Heart right ventricle (tissue), 16 donors: ENCODE data around the gene WTAP. TPM values are rescaled to one million over a fixed set of nuclear protein-coding genes. Genes with fewer than 3 reads are reported as not detected.

ENCODE experiments used
- ATAC-seq, 8 donors: fragments of 200-7000 bp; cut with Tn5 transposase; one replicate each; pipeline ENCODE4 v1.9.1; 2020; ENCODE audit warnings: mild to moderate bottlenecking in 8 of 8, moderate library complexity in 8 of 8, moderate number of reproducible peaks in 1 of 8
- DNase-seq, 2 donors: peaks; one replicate each; pipeline ENCODE4 v3.0.0-alpha.2; 2020
- H3K27ac ChIP-seq, 10 donors: fragments of 200-600 bp; sonication (generic) in 2 of 10; one replicate each; pipeline versions ENCODE4 v1.5.0 to v1.8.0; 2020 to 2022; ENCODE audit warnings: mild to moderate bottlenecking in 3 of 10
- H3K27me3 ChIP-seq, 7 donors: fragments of 200-600 bp; one replicate each; pipeline ENCODE4 v1.8.0; 2021 to 2022; ENCODE audit warnings: mild to moderate bottlenecking in 2 of 7
- H3K36me3 ChIP-seq, 9 donors: fragments of 200-600 bp; sonication (generic) in 1 of 9; one replicate each; pipeline versions ENCODE4 v1.5.0 to v1.8.0; 2020 to 2022; ENCODE audit warnings: mild to moderate bottlenecking in 2 of 9
- H3K4me1 ChIP-seq, 9 donors: fragments of 200-600 bp; sonication (generic) in 1 of 9; one replicate each; pipeline versions ENCODE4 v1.5.0 to v1.8.0; 2020 to 2022; ENCODE audit warnings: mild to moderate bottlenecking in 4 of 9
- H3K4me3 ChIP-seq, 10 donors: fragments of 200-600 bp; sonication (generic) in 2 of 10; one replicate each; pipeline versions ENCODE4 v1.5.0 to v1.8.0; 2020 to 2022; ENCODE audit warnings: mild to moderate bottlenecking in 7 of 10, moderate library complexity in 2 of 10
- H3K9me3 ChIP-seq, 11 donors: fragments of 200-600 bp in 10 of 11; sonication (generic) in 2 of 11; one replicate each; pipeline versions ENCODE4 v1.5.0 to v1.8.0; 2013 to 2022; ENCODE audit warnings: mild to moderate bottlenecking in 2 of 11, control low read depth in 1 of 11, moderate library complexity in 1 of 11
- CTCF ChIP-seq, 9 donors: fragments of 200-600 bp; sonication (generic) in 2 of 9; IDR thresholded peaks; one replicate each; pipeline versions ENCODE4 v1.5.0 to v1.8.0; 2021 to 2022; ENCODE audit warnings: antibody characterized with exemption in 9 of 9, mild to moderate bottlenecking in 5 of 9, moderate library complexity in 1 of 9
- WGBS, 2 donors: extraction: QIAGEN DNeasy Blood & Tissue Kit; methylation state at CpG; one replicate each; pipeline ENCODE4 v1.1.7; 2013; ENCODE audit warnings: inconsistent platforms in 1 of 2; 5-methylcytosine and 5-hydroxymethylcytosine counted together
- intact Hi-C, 10 donors: fragments of 100-400 bp; cut with DNase I; formaldehyde crosslinking; loops; one replicate each; pipeline versions ENCODE4 v1.11.1 to v1.14.2; 2022
- polyA plus RNA-seq, 2 donors: library from polyadenylated mRNA; stranded (reverse); fragments of 200-250 nt; gene quantifications; one replicate each; pipeline ENCODE4 v1.2.3, GENCODE V29; 2013
- total RNA-seq, 10 donors: library from RNA; stranded (reverse); fragmentation: NEBNext Ultra II Directional in 3 of 10; extraction: Animal tissue kit (Norgen Biotek cat#: 25700) in 3 of 10; gene quantifications; one replicate each; pipeline versions ENCODE4 v1.2.1 to v1.2.4, GENCODE V29; 2021 to 2023
- donor health status: Arrhythmogenic right ventricular cardiomyopathy.
- donor health status: ischemic (EF 13 %, LVEDD 7.1; RV severe dilation, severe dysfunction).
- donor health status: healthy with polysubstance abuse.
- donor health status: DM: no; HTN: yes; CAD: no.
- donor health status: DM: no; HTN: no; CAD: no.
- donor health status: ischemic (EF 25% LVEDD 6.9; RV normal size, moderate dysfunction).
- donor health status: ischemic (EF 25% LVEDD 5.7; RV mildly dilated, moderate dysfunction).
- donor health status: healthy.
- donor health status: DM: yes; HTN: yes; CAD: no.
- donor health status: Ischemic cardiomyopathy.
- donor health status: ischemic (EF 35%, LVEDD 5.7; RV mildly dilated, moderate dysfunction).
- donor health status: nonischemic (EF 11% LVEDD 7.7; RV severe dilation, severe dysfunction).
- donor health status: DM: yes; HTN: yes; CAD: no.
- donor health status: PGD.
- donor health status: ischemic (EF 29% LVEDD 5.4; RV normal size, mild dysfunction).
- donor health status: nonischemic (EF 23%, LVEDD 6.1; RV moderate dilation, normal function).

The WTAP gene
- total and polyA plus RNA-seq, 12 donors, result 44.4 to 70.1 (median 47.6) TPM

- DNase-seq, result no peak
- no peak overlapping the region for H3K27ac ChIP-seq
- intact Hi-C loops, result no loop called here
- no peak for TF ChIP-seq CTCF (IDR thresholded peaks at IDR 0.05)
- no peaks in the 10 kb centered on the region for H3K9me3 ChIP-seq
- no peaks in the 10 kb centered on the region for H3K4me1 ChIP-seq
- no peaks in the 10 kb centered on the region for H3K27me3 ChIP-seq
- no peak for ATAC-seq
- H3K4me3 ChIP-seq, result no peak overlapping the region
- 52 to 64% methylated on average over 1 of the region's 1 CpG for WGBS, 2 donors
- H3K36me3 ChIP-seq, result peaks cover 0 to 98% (median 58%) of the 10 kb centered on the region in 9 donors
These were observed 50.8 kb downstream of the WTAP start for GRCh38 chr6:159778131-159778530.

GRCh38 chr6:159778542-159779103 is 51.3 kb downstream of the WTAP start:
- Histone ChIP-seq H3K27ac (no peak overlapping the region), H3K36me3 (peaks cover 0 to 98% (median 62%) of the 10 kb centered on the region in 9 donors), H3K9me3 (no peaks in the 10 kb centered on the region), H3K27me3 (no peaks in the 10 kb centered on the region), H3K4me1 (no peaks in the 10 kb centered on the region), H3K4me3 (no peak overlapping the region)
- 77 to 78% methylated on average over 3 of the region's 3 CpGs for WGBS, 2 donors
- no peak for DNase-seq
- intact Hi-C loops, result no loop called here
- no peak for ATAC-seq
- TF ChIP-seq CTCF (IDR thresholded peaks at IDR 0.05), result no peak

GRCh38 chr6:159788276-159788675 is 61.0 kb downstream of the WTAP start:
- peaks cover 12 to 63% (median 45%) of the 10 kb centered on the region in 9 donors for H3K4me1 ChIP-seq
- no peaks in the 10 kb centered on the region for H3K27me3 ChIP-seq
- WGBS, 2 donors, result 28 to 32% methylated on average over 15 of the region's 15 CpGs
- ATAC-seq, result no peak
- peak overlapping the region; percentile 92 to 99 (median 98) for H3K4me3 ChIP-seq
- intact Hi-C loops, result loop anchor here in 7 of 10 donors (2.0 to 10.0 kb wide), 10 partner anchors 25 to 96 kb away; partner anchors contain the start of genes WTAP (in 3 of the 7), ACAT2 (in 2 of the 7) and SOD2 (in 2 of the 7)
- no peak for TF ChIP-seq CTCF (IDR thresholded peaks at IDR 0.05)
- peaks cover 0 to 68% (median 23%) of the 10 kb centered on the region in 9 donors for H3K36me3 ChIP-seq
- no peaks in the 10 kb centered on the region for H3K9me3 ChIP-seq
- DNase-seq, result no peak
- peak overlapping the region in 8 of 10 donors; percentile 79 to 97 (median 94) for H3K27ac ChIP-seq

GRCh38 chr6:159788753-159789376 is 61.6 kb downstream of the WTAP start:
- no peaks in the 10 kb centered on the region for H3K27me3 ChIP-seq
- peak overlapping the region; percentile 92 to 99 (median 98) for H3K4me3 ChIP-seq
- DNase-seq (peak; percentile 17 to 29), ATAC-seq (peak in 3 of 8 donors; percentile 0 to 20 (median 10))
- 0% methylated on average over 58 to 60 of the region's 60 CpGs for WGBS, 2 donors
- peaks cover 0 to 68% (median 18%) of the 10 kb centered on the region in 9 donors for H3K36me3 ChIP-seq
- TF ChIP-seq CTCF (IDR thresholded peaks at IDR 0.05), result no peak
- peaks cover 12 to 63% (median 45%) of the 10 kb centered on the region in 9 donors for H3K4me1 ChIP-seq
- H3K27ac ChIP-seq, result peak overlapping the region; percentile 76 to 97 (median 92)
- H3K9me3 ChIP-seq, result no peaks in the 10 kb centered on the region
- intact Hi-C loops, result loop anchor here in 7 of 10 donors (2.0 to 10.0 kb wide), 10 partner anchors 26 to 97 kb away; partner anchors contain the start of genes WTAP (in 3 of the 7), ACAT2 (in 2 of the 7) and SOD2 (in 2 of the 7)
